Stimulated activated CD4-positive, alpha-beta T cell treated with anti-CD3 and anti-CD28 coated beads, Interleukin-15, amount 100 ng/mL, for 1 hour (primary cell): ENCODE results near the gene GPS2.

ENCODE experiments used
- DNase-seq, 2 donors: peaks; one replicate each; pipeline ENCODE4 v3.0.0-alpha.2; 2020; ENCODE audit warnings: low read depth in 1 of 2, low spot score in 1 of 2

Gene GPS2

GRCh38 chr17:7318121-7318860 lies 3.1 kb upstream of the GPS2 start:
- no peak for DNase-seq

GRCh38 chr17:7317161-7317803 lies 2.1 kb upstream of the GPS2 start:
- DNase-seq = no peak

- no peak for DNase-seq
Measured at GRCh38 chr17:7315570-7316235, 543 bp upstream of the GPS2 start.

- no peak for DNase-seq
Measured at GRCh38 chr17:7313890-7314718, 1.1 kb downstream of the GPS2 start.

DNA sequence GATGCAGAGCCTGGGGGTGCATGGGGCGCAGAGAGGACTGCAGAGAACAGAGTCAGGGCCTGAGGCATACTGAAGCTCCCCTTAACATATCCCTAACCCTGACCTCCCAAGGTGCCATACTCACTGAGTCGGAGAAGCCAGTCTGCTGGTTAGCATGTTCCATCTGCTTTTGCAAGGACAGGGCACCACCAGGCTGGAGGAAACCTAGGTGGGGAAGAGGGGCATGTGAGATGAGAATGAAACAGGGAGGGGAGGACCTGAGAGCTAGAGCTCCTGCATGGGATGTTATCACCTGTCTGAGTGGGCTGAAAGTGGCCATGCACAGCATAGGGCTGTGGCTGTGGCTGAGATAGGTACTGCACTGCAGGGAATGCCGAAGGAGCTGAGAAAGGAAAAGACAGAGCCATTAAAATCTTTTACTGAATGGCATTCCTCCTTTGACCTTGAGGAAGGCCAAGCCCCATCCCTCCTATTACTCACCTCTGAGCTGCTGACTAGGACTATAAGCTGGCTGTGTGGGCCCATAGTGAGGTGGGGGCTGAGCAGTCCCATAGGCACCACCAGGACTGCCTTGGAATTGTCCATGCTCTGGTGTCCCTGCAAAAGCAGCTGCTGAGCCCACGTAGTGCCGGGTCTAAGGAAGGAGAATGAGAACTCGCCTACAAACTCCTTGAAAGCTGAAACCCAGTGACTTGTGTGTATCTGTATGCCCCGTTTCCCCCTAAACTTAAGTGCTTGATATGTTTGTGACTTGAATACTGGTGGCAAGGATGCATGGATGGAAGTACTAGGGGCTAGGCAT lies 1.9 kb downstream of the GPS2 start:
- no peak for DNase-seq

- DNase-seq = no peak
Measured at GRCh38 chr17:7312432-7313087, 2.6 kb downstream of the GPS2 start.

DNA sequence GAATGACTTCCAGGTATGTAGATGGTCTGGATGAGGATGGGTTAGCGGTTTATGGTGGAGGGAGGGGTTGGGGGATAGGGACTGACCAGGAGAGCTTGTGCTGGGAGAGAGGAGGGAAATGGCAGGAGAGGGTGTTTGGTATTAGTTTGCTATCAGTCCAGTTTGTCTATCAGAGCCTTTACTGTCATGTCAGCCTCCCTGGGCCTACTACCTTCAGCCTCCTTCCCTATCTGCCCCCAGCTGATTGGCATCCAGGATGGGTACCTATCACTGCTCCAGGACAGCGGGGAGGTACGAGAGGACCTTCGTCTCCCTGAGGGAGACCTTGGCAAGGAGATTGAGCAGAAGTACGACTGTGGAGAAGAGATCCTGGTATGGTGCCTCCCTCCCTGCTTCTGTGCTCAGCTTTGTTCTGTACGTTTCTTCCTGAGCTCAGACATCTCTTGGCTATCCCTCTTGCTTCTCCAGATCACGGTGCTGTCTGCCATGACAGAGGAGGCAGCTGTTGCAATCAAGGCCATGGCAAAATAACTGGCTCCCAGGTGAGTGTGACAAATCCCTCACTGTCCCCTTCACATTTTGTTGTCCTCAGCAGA lies 4.0 kb downstream of the GPS2 start:
- DNase-seq = no peak

DNA sequence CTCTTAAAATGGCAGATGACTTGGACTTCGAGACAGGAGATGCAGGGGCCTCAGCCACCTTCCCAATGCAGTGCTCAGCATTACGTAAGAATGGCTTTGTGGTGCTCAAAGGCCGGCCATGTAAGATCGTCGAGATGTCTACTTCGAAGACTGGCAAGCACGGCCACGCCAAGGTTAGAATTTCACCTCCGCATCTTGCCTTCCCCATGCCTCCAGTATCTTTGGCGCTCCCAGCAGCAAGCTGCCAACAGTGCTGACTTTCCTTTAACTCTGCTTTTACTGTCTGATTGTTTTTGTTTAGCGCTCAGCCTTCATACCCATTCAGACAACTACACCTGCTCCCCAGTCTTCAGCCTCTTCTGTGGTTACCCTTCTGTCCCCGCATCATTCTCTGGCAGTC lies 5.5 kb downstream of the GPS2 start:
- no peak for DNase-seq

GRCh38 chr17:7308625-7309433 lies 6.3 kb downstream of the GPS2 start:
- peak; percentile 63 to 70 for DNase-seq

GRCh38 chr17:7307686-7308624 lies 7.2 kb downstream of the GPS2 start:
- peak in 1 of 2 donors; percentile 36 for DNase-seq

DNA sequence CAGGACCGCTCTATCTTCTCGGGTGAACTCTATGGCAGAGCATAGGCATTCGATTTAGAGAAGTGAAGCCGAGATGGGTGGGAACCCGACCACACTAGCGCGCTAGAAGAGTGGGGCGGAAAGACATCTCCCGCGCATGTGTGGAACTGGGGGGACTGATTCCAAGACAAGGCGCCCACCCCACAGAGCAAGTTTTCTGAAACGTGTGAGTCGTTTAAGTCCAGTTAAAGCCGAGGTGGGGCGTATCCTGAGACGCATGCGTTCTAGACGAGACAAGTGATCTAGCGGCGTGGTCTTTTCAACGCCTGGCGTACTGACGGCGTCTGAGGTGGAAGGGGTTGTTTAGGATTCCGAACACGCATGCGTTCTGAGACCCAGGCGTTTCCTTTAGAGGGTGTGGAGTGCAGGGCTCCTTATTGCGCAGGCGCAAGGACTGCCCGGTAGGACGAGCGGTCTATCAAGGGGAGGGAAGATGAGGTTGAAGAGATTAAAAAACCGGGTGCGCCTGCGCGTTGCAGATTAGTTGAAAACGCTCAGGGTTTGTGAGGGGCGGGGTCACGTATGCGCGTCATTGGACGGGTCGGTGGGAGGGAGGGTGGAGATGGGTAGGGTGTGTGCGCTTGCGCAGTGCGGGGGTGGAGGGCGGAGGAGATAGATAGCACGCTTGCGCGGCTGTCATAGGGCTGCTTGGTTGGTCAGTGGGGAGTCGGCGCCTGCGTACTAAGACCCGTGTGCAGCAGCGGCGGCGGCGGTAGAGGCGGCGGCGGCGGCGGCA lies 8.1 kb downstream of the GPS2 start, which contains the start of gene EIF5A:
Gene EIF5A, plus strand, starts transcription at position 718 of the 775 bp plus-strand sequence. CDS start 2,008 bp downstream, outside the sequence.
- peak; percentile 100 for DNase-seq

- DNase-seq = no peak
Measured at GRCh38 chr17:7304179-7304578, 11.0 kb downstream of the GPS2 start.

DNA sequence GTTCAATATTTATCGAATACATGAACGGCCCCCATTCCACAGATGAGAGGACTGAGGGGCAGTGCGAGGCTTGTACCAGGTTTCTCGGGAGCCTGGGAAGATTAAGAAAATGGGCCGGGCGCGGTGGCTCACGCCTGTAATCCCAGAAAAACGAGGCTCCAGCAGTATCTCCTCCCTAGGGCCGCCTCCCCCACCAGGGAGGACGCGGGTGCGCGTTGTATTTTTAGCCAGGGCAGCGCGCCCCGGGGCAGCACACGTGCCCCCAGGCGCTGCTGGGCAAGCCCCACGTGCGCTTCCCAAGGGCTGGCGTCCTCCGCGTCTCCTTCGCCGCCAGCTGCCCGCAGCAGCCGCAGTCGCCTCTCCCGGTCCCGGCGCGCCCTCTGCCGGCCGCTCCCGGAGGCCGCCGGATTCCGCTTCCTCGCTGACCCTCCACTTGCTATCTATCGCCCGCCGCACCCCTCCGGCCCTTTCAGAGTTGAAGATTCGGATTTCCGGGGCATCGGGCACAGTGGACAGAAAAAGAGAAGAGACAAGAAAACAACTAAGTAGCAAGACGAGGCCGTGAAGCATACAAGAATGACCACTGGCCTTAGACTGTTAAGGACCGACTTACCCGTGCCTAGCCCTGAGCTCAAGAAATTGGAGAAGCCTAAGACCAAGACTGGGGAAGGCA lies 18.8 kb downstream of the GPS2 start:
- peak in 1 of 2 donors; percentile 58 for DNase-seq

DNA sequence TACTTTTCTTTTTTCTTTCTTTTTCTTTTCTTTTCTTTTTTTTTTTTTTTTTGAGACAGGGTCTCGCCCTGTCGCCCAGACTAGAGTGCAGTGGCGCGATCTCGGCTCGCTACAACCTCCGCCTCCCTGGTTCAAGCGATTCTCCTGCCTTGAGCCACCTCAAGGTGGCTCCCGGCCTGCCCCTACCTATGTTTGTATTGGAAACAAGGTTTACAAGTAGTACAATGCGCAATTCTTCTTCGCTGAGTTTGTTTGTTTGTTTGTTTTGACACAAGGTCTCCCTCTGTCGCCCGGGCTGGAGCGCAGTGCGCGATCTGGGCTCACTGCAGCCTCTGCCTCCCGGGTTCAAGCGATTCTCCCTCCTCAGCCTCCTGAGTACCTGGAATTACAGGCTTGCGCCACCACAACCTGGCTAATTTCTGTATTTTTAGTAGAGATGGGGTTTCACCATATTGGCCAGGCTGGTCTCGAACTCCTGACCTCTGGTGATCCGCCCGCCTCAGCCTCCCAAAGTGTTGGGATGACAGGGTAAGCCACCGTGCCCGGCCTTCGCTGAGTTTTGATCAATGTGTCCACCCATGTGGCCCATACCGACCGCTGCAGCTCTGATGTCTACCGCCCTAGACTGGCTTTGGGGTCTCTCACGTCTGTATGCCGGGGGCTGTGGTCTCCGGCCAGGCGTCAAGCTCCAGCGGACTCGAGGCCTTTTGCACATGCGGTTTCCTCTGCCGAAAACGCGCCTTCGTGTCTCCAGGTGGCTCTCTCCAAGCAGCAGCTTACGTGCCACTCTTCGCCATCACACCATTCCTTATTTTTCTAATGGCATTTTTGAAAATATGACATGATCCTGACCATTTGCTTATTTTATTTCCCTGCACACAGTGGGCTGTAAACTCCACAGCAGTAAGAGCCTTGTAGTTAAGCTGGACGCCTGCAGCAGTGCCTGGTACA lies 19.7 kb downstream of the GPS2 start:
- no peak for DNase-seq

DNA sequence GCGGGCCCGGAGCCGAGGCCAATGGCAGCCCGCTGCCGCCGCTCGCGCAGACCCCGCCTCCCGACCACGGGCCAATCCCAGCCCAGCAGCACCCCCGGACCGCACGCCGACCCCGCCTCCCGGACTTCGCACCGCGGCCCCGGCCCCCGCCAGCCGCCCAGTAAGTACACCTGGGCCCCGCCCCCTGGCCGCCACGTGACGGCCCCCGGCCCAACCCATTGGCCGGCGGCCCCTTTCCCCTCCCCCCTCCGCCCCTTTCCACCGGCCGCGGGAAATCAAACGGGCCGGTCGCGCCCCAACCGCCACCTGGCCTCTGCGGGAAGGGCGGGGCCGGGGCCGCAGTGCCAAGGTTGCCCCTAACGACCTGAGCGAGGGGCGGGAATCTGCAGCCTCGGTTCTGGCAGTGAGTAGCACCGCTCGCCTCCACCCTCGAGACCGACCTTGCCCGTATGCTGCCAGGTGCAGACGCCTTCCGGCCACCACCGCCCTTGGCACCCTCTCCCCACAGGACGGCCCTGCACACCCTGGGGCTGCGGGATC lies 20.5 kb downstream of the GPS2 start, which contains the start of gene YBX2:
Gene YBX2, minus strand, starts transcription at position 26 of the 540 bp plus-strand sequence. CDS start 139 bp downstream, outside the sequence.
- DNase-seq = peak; percentile 51 to 63
